SK-N-SH treated with all-trans-retinoic acid at 6 μM for 48 hours (cell line): Measurements from ENCODE around the gene SLC6A8.
A peak's percentile ranks its signal among the peaks of the same experiment; 100 is the strongest.

ENCODE experiments used
- ATAC-seq: fragments of 200-7000 bp; cut with Tn5 transposase; 3 replicates; pipeline ENCODE4 v1.9.1; 2020; ENCODE audit warnings: mild to moderate bottlenecking, moderate library complexity
- ARNTL ChIP-seq: fragments of 450-650 bp; formaldehyde crosslinking; IDR thresholded peaks from 2 replicates; pipeline ENCODE4 v1.5.0; 2020; ENCODE audit warnings: low read depth, mild to moderate bottlenecking, moderate library complexity, borderline replicate concordance
- BACH2 ChIP-seq: fragments of 250-450 bp; sonication (Bioruptor Pico); IDR thresholded peaks from 2 replicates; pipeline ENCODE4 v1.9.0; 2021; ENCODE audit warnings: mild to moderate bottlenecking, borderline replicate concordance
- CSDC2 ChIP-seq: fragments of 250-450 bp; sonication (Bioruptor Pico); IDR thresholded peaks from 2 replicates; pipeline ENCODE4 v1.5.0; 2020; ENCODE audit warnings: mild to moderate bottlenecking, moderate library complexity
- ESRRG ChIP-seq: fragments of 250-450 bp; sonication (Bioruptor Pico); IDR thresholded peaks from 2 replicates; pipeline ENCODE4 v1.6.1; 2021; ENCODE audit warnings: mild to moderate bottlenecking
- GLIS3 ChIP-seq: fragments of 250-450 bp; sonication (Bioruptor Pico); IDR thresholded peaks from 2 replicates; pipeline ENCODE4 v1.5.0; 2020; ENCODE audit warnings: mild to moderate bottlenecking, moderate library complexity
- ISL1 ChIP-seq: fragments of 250-450 bp; sonication (Bioruptor Pico); IDR thresholded peaks from 2 replicates; pipeline ENCODE4 v2.1.2; 2022; ENCODE audit warnings: mild to moderate bottlenecking, moderate library complexity
- OSR1 ChIP-seq: fragments of 250-450 bp; sonication (Bioruptor Pico); IDR thresholded peaks from 2 replicates; pipeline ENCODE4 v1.8.0; 2022; ENCODE audit warnings: moderate library complexity, mild to moderate bottlenecking, inconsistent platforms
- PATZ1 ChIP-seq: fragments of 250-450 bp; sonication (Bioruptor Pico); IDR thresholded peaks from 2 replicates; pipeline ENCODE4 v1.8.0; 2020; ENCODE audit warnings: mild to moderate bottlenecking, moderate library complexity, borderline replicate concordance
- PPARA ChIP-seq: fragments of 250-450 bp; sonication (Bioruptor Pico); IDR thresholded peaks from 2 replicates; pipeline ENCODE4 v1.5.0; 2020; ENCODE audit warnings: mild to moderate bottlenecking, borderline replicate concordance
- RARB ChIP-seq: fragments of 250-450 bp; sonication (Bioruptor Pico); IDR thresholded peaks from 2 replicates; pipeline ENCODE4 v1.8.0; 2021; ENCODE audit warnings: mild to moderate bottlenecking, moderate library complexity
- SNAI2 ChIP-seq: fragments of 250-450 bp; sonication (Bioruptor Pico); IDR thresholded peaks from 2 replicates; pipeline ENCODE4 v1.5.0; 2020; ENCODE audit warnings: mild to moderate bottlenecking, moderate library complexity
- TCF4 ChIP-seq: fragments of 250-450 bp; sonication (Bioruptor Pico); IDR thresholded peaks from 2 replicates; pipeline ENCODE4 v1.8.0; 2021; ENCODE audit warnings: mild to moderate bottlenecking, moderate library complexity, borderline replicate concordance
- TSHZ2 ChIP-seq: fragments of 250-450 bp; sonication (Bioruptor Pico); IDR thresholded peaks from 2 replicates; pipeline ENCODE4 v1.5.0; 2020; ENCODE audit warnings: mild to moderate bottlenecking, moderate library complexity
- ZC3H10 ChIP-seq: fragments of 250-450 bp; sonication (Bioruptor Pico); IDR thresholded peaks from 2 replicates; pipeline ENCODE4 v1.5.1; 2021; ENCODE audit warnings: mild to moderate bottlenecking, moderate library complexity
- ZFP3 ChIP-seq: fragments of 250-450 bp; sonication (Bioruptor Pico); IDR thresholded peaks from 2 replicates; pipeline ENCODE4 v1.5.0; 2020; ENCODE audit warnings: mild to moderate bottlenecking, moderate library complexity
- ZFP30 ChIP-seq: fragments of 450-650 bp; formaldehyde crosslinking; IDR thresholded peaks from 2 replicates; pipeline ENCODE4 v1.5.0; 2022; ENCODE audit warnings: mild to moderate bottlenecking, moderate library complexity
- ZNF565 ChIP-seq: fragments of 450-650 bp; formaldehyde crosslinking; conservative IDR thresholded peaks from 2 replicates; pipeline ENCODE4 v1.5.0; 2020; ENCODE audit warnings: low read depth, mild to moderate bottlenecking, moderate library complexity
- ZNF70 ChIP-seq: fragments of 450-650 bp; formaldehyde crosslinking; IDR thresholded peaks from 2 replicates; pipeline ENCODE4 v1.5.0; 2020; ENCODE audit warnings: mild to moderate bottlenecking, moderate library complexity
- ZNF8 ChIP-seq: fragments of 450-650 bp; formaldehyde crosslinking; IDR thresholded peaks from 2 replicates; pipeline ENCODE4 v1.5.0; 2020; ENCODE audit warnings: mild to moderate bottlenecking, moderate library complexity
- TF ChIP-seq, protein P1 (sequence below): fragments of 250-450 bp; sonication (Bioruptor Pico); IDR thresholded peaks from 2 replicates; pipeline ENCODE4 v1.8.0; 2021; ENCODE audit warnings: low read depth, mild to moderate bottlenecking, moderate library complexity, borderline replicate concordance

The SLC6A8 gene

DNA sequence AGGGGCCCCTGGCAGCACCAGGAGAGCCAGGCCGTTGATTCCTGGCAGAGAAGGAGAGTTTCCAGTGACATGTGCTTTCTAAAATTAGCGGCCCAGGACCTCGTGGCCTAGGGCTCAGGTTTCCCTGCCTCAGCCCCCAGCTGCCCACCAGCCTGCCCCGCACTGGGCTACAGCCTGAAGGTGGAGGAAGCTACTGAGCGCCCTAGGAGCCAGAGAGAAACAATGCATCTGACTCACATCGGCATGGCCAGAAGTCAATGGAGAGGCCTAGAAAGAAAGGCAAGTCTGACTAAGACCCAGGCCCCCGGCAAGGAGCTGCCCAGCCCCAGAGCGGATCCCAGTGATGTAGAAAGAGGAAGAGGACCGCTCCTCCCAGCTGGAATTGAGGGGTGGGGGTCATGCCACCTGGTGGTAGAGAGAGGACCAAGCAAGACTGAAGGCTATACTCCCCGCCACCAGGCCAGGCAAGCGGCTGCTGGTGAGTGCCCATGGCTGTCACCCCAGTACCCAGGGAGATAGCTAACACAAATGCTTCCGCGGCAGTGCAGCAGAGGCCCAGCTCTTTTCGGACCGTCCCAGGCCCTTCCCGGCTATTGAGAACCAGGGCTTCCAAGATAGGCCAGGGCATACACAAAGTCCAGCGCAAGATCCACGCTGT, 17.8 kb downstream of the SLC6A8 start:
- ATAC-seq: peak; percentile 13; the same call in 1 of the 3 replicates

DNA sequence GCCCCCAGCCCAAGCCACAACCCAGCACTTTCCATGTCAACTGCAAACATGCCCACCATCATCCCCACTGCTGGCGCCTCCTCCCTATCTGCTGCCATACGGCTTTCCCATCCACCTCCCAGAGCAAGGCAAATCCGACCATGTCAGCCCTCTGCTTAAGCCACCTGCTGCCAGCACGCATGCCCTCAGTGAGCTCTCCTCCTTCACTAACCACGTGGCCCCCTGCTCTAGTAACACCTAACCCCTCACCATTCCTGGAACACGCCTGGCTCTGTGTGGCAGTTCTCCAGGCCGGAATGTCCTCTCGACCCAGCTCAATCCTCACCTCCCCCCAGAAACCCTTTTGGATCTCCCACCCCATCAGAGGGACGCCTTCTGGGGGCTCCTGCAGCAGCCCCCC, 19.1 kb downstream of the SLC6A8 start:
- TF ChIP-seq ZNF70 (CRISPR knock-in tag): no peak
- TF ChIP-seq RARB (CRISPR knock-in tag): no peak
- no peak for TF ChIP-seq ARNTL (CRISPR knock-in tag)
- no peak for TF ChIP-seq ESRRG
- no peak for TF ChIP-seq ZNF8 (CRISPR knock-in tag)
- no peak for TF ChIP-seq BACH2
- ATAC-seq: no peak

DNA sequence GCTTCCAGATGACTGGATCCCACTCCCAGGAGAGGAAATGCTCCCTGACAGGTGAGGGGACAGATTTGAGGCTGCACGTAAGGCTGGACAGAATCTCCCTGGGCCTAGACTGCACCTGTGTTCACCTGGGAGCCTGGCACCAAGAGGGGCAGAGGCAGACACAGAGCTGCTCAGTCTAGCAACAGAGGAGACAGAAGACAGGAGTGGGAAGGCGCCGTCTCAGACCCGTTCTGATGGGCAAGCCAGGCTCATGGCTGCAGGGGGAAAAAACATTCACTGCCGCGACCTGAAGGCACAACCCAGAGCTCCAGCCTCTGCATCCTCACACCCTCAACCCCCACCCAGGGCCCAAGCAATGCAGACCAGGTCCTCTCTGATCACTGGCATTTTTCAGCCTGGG, 19.7 kb downstream of the SLC6A8 start:
- ATAC-seq: no peak
- TF ChIP-seq ZC3H10 (CRISPR knock-in tag): no peak
- no peak for TF ChIP-seq RARB (CRISPR knock-in tag)
- TF ChIP-seq ARNTL (CRISPR knock-in tag): no peak
- no peak for TF ChIP-seq ZNF70 (CRISPR knock-in tag)
- no peak for TF ChIP-seq ESRRG
- no peak for TF ChIP-seq ZFP3
- no peak for TF ChIP-seq ZFP30 (CRISPR knock-in tag)
- TF ChIP-seq OSR1 (CRISPR knock-in tag): no peak
- TF ChIP-seq ZNF565 (CRISPR knock-in tag): no peak
- no peak for TF ChIP-seq SNAI2
- no peak for TF ChIP-seq GLIS3 (CRISPR knock-in tag)

DNA sequence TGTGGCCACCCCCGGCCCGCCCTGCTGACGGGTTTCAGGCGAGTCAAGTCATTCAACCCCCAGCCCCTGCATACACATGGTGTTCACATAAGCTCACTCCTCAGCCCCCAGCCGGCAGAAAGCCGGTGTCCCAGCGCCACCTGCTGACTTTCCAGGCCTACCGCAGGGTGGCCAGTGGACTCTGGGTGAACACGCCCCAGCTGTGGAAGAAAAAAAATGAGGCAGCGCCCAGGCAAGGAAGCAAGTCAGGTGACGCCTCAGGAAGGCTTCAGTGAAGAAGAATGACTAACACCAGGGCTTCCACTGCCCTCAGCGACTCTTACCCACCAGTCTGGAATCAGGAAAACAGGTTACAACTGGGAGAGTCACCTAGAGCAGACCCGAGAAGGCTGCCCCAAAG, 20.7 kb downstream of the SLC6A8 start:
- no peak for TF ChIP-seq PPARA (CRISPR knock-in tag)
- TF ChIP-seq TSHZ2 (CRISPR knock-in tag): no peak
- TF ChIP-seq, protein P1, sequence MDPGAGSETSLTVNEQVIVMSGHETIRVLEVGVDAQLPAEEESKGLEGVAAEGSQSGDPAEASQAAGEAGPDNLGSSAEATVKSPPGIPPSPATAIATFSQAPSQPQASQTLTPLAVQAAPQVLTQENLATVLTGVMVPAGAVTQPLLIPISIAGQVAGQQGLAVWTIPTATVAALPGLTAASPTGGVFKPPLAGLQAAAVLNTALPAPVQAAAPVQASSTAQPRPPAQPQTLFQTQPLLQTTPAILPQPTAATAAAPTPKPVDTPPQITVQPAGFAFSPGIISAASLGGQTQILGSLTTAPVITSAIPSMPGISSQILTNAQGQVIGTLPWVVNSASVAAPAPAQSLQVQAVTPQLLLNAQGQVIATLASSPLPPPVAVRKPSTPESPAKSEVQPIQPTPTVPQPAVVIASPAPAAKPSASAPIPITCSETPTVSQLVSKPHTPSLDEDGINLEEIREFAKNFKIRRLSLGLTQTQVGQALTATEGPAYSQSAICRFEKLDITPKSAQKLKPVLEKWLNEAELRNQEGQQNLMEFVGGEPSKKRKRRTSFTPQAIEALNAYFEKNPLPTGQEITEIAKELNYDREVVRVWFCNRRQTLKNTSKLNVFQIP: no peak
- no peak for TF ChIP-seq OSR1 (CRISPR knock-in tag)
- no peak for TF ChIP-seq PATZ1 (CRISPR knock-in tag)
- TF ChIP-seq ZNF70 (CRISPR knock-in tag): no peak
- no peak for TF ChIP-seq ISL1 (CRISPR knock-in tag)
- TF ChIP-seq BACH2: no peak
- TF ChIP-seq TCF4: no peak
- TF ChIP-seq ESRRG: no peak
- no peak for TF ChIP-seq GLIS3 (CRISPR knock-in tag)
- TF ChIP-seq, all 23 proteins: peak for 0
- peak; percentile 92 for ATAC-seq

DNA sequence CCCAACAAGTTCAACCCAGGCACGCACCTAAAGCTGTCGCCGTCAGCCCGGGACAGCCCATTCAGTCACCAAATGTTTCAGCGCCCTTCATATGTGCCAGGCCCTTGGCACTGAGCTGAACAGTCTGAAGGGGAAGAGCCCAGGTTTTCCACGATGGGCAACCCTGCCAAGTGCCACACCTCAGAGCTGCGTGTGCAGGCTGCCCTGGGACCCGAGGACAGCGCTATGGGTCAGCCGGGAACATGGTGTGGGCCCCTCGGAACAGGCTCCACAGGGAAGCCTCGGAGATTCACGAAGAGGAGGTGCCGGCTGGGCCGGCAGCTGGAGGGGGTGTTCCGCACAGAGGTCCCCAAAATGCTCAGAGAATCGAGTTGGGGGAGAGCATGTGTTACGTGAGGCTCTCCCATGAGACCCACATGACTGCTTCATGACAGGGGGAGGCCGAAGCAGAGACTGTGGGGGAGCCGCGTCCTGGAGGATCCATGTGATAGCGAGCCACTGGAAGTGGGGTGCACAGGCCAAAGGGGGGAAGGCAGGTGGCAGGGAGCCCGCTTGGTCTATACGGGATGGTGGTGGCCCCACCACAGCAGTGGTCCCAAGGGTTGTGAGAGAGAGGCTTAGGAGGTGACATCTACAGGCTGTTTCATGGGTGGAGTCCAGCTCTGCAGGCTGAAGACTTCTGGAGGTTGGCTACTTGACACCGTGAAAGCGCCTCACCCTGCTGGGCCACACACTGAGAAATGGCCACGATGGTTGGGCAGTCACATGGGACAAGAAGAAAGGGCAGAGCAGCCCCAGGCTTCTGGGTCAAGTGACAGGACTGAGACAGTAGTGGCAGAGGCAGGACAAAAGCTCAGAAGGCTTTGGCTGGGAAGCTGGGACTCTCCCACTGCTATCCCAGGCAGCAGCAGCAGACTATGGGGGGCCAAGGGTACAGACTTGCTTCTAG, 22.3 kb downstream of the SLC6A8 start:
- no peak for ATAC-seq

More for the DNA sequence above, 22.3 kb downstream of the SLC6A8 start:
- no peak for TF ChIP-seq TCF4
- no peak for TF ChIP-seq CSDC2
- no peak for TF ChIP-seq ZNF70 (CRISPR knock-in tag)
- no peak for TF ChIP-seq ZNF565 (CRISPR knock-in tag)
- no peak for TF ChIP-seq ISL1 (CRISPR knock-in tag)
- no peak for TF ChIP-seq BACH2
- no peak for TF ChIP-seq ARNTL (CRISPR knock-in tag)
- no peak for TF ChIP-seq ZC3H10 (CRISPR knock-in tag)
- no peak for TF ChIP-seq ZFP30 (CRISPR knock-in tag)
- TF ChIP-seq, all 23 proteins: peak for 0
